Activated effector memory CD4-positive, alpha-beta T cell treated with anti-CD3 and anti-CD28 coated beads, Interleukin-2, amount 50 U/mL, for 16 hours (primary cell): Measurements from ENCODE around the gene IGFL4.
"Not testable (repeated sequence)": the region's sequence is repeated elsewhere in the genome, so short reads cannot be mapped to it uniquely, and the experiment has no call there.

Experiments used
- DNase-seq: peaks from one replicate; pipeline ENCODE4 v3.0.0-alpha.2; 2020

The IGFL4 gene

DNA sequence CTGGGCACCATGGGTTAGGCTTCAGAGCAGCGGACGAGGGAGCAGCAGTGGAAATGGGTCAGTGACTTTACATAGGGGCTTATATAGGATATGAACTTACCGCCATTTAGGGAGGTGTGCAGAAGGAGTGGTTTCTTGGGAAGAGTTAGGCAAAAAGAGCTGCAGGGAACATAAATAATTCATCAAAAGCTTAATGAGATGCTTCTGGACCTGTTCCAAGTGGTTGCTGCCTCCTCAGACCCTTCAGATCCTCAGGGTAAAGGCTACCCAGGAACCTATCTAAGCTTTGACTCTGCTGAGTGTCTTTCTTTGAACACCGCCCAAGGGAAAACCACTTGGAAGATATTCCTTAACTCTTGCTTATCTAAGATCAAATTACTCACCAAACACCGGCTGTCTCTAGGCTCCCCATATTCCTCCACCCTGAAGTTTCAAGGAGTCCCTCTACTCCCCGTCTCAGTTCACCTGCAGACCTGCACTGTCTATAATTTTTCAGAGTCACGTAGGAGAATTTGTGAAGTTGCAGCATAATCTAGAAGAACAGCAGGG lies at the start of gene IGFL4:
Gene IGFL4 (minus strand): TSS at position 51 of the 549 bp plus-strand sequence. CDS start 40 bp downstream, at position 11.
- no peak for DNase-seq

DNA sequence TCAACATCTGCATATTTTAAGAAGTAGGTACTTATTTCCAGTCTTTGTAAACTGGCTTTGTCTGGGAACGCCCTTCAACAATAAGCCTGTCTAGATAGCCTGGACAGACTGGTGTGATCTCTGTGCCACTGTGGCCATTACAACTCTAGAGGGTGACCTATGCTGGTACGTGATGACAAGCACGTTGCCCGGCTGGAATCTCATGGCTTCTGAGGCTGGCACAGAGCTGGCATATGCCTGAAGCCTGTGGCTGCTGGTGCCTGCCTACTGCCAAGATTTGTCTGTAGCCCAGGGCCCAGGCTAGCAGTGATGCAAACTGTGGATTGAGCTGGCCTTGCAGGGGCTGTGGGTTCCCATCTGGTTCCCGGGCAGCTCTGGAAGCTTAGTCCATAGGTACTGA lies 49.6 kb upstream of the IGFL4 start:
- no peak for DNase-seq

DNA sequence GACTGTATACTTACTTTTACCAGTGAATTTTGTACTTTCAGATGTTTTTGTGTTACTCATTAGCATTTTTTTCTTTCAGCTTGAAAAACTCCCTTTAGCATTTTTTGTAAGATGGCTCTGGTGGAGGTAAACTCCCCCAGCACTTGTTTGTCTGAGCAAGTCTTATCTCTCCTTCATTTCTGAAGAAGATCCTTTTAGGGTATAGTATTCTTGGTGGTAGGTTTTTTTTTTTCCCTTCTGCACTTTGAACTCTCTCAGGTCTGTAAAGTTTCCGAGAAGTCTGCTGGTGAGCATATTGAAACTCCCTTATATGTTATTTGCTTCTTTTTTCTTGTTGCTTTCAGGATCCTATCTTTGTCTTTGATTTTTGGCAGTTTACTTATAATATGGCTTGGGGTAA lies 48.6 kb upstream of the IGFL4 start:
- DNase-seq: no peak

DNA sequence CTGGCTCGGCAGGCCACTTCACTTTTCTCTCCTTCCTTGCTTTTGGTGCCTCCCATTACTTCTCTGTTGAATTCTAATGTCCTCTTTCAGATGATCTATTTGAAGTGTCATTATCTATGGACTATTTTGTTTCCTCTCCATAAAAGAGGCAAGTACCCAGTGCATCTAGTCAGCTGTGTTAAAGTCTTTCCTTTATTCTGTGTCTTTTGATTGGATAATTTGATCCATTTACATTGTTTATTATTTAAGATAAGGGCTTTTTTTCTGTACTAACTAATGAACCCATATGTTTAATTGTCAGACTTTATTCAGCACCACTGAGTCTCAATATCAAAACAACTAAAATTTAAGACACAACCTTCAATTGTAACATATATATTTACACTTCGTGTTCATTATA lies 47.3 kb upstream of the IGFL4 start:
- DNase-seq: no peak

DNA sequence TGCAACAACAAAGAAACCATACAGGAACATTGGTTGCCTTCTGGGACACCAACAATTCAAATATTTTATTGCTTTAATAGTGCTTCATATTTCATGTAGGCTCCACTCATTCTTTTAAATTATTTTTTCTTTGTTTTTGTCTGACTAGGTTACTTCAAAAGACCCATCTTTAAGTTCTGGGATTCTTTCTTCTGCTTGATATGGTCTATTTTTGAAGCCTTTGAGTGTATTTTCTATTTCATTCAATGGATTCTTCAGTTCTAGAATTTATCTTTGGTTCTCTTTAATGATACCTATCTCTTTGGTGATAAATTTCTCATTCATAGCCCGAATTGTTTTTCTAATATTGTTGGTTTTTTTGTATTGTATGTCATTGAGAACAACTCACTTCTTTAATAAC lies 45.1 kb upstream of the IGFL4 start:
- DNase-seq: no peak

DNA sequence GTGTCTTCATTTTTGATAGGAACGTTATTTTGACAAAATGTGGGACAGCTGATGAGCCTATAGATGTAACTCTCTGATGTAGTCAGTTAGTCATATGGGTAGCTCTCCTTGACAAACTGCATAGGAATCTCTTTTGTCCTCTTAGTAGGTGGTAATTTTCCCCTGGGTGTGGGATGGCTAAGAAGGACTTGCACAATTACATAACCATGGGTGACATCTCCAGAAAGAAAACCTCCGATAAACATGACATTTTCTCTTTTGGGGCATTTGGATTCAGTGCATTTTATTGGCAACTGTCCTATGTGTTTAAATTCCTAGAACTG lies 41.9 kb upstream of the IGFL4 start:
- no peak for DNase-seq

DNA sequence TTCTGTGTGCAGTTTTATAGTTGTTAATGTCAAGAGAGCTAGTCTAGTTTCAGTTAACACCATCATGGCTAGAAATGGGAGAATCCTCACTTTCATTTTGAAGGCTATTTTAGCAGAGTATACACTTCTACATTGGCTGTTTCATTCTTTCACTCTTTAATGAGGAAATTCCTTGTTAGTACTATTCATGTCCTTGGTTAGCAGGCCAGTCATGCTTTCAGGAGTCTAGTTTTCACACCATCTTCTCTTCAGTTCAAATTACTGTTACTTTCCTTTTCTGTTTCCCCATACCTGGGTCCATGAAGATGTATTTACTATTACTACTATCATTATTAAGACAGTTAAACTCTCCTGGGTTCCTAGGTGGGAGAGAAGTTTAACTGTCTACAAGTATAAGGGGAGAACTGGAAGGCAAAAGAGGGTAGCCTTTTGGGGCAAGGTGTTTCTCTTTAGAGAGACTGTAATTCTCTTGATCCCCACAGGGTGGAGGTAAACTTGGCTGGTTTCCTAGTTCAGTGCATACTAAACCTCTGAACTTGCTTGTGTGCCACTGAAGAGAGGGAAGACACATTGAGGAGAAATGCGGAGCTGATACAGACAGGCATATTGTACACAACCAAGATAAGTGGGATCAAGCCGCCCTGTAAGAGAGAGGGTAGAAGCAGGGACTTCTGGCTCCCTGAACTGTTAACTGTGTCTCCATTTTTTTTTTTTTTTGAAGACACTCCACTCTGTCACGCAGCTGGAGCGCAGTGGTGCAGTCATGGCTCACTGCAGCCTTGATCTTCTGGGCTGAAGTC lies 41.3 kb upstream of the IGFL4 start:
- no peak for DNase-seq

DNA sequence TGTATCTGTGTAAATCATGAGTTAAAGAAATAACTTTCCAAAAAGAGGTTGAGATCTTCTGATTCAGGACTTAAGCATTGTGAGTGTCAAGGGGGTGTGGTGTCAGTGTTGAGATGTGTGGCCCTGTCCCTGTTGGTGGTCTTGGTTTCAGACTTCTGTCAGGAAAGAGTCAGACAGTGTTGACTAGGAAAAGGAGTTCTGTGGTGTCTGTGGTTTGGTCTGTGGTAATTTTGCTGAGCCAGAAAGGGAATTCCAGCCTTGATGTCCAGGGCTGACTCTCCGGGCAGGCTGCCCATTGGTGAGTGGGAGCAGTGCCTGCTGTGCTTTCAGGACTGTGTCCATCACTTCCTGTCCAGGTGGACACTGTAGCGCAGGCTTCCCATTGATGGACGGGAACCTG lies 39.8 kb upstream of the IGFL4 start:
- no peak for DNase-seq

DNA sequence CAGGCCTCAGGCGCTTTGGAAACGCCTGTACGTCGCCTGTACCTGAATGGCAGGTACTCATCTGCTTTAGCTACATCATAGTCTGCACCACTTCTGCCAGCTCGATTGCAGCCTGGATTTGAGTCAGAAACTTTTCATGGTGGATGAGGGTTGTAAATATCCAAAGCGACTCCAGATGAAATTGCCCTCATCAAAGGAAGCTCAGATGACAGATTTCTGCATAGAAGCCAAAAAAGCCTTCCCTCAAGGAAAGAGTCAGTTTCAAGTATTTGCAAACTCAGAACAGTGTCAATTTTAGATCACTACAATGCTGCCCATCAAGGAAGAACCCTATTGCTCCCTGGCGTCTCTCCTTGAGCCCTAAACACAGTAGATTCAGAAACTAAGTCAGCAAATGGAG lies 38.8 kb upstream of the IGFL4 start:
- DNase-seq: no peak

DNA sequence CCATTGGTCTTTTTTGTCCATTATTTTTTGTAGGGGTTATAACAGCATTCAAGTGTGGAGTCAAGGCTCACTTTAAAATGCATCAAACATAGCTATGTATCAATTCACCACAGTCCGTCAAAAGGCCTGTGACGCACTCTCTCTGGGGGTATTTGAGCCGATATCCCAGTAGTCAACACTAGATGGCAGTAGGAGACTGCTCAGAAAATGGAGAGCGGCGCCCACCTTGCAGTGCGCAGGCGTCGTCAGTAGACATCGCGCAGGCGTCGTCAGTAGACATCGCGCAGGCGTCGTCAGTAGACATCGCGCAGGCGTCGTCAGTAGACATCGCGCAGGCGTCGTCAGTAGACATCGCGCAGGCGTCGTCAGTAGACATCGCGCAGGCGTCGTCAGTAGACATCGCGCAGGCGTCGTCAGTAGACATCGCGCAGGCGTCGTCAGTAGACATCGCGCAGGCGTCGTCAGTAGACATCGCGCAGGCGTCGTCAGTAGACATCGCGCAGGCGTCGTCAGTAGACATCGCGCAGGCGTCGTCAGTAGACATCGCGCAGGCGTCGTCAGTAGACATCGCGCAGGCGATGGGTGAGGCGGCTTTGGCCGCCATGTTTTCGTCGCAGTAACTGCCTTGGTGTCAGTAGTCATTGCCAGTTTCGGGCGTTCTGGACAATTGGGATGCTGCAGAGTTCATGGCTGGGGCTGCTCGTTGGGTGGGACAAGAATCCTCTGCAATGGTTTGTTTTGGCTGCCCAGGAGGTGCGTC lies 38.0 kb upstream of the IGFL4 start:
- not testable (repeated sequence) for DNase-seq

DNA sequence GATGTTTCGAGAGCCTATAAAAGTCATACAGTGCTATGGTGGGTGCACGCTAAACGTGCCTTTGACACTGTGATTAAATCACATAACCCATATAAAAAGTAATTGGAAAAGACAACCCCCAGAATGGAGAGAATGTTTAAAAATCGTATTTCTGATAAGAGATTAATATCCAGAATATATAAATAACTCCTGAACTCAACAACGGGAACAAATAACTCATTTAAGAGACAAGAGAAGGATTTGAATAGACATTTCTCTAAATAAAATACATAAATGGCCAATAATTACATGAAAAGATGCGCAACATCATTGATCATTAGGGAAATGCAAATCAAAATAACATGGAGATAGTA lies 37.0 kb upstream of the IGFL4 start:
- DNase-seq: no peak

DNA sequence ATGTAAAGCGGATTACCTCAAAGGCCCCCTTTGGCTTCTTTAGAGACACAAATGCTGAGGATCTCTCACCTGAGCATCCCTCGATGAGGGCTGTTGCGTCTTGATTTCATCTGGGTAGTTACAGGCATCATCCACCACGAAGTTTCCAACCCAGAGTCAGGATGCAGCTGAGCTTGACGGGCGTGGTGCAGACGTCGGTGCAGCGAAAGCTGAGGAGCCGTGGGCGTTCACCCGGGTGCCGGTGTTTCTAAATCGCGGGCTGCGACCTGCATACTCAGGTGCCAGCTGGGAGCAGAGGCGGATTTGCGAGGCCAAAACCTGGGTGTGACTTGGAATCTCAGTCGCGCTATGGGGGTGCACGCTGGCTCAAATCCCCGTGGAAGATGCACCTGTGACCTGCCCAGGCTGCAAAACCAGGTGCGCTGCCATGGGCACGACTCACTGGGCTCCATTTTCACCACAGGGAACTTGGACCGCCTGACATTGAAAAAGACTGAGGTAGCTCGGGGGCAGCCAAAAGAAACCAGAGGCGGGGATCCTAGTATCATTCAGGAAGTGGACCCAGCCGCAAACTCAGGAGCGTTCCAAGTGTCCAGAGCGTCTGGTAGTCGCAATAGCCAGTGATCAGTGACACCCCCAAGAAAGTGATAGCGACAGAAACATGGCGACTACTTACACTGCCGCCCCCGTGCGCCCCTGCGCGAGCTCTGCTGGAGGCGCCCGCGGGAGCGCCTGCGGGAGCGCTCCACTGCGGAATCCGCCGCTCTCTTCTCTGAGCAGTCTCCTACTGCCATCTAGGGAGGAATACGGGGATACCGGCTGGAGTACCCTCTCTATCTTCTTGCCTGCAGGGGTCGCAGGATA lies 36.4 kb upstream of the IGFL4 start:
- no peak for DNase-seq

DNA sequence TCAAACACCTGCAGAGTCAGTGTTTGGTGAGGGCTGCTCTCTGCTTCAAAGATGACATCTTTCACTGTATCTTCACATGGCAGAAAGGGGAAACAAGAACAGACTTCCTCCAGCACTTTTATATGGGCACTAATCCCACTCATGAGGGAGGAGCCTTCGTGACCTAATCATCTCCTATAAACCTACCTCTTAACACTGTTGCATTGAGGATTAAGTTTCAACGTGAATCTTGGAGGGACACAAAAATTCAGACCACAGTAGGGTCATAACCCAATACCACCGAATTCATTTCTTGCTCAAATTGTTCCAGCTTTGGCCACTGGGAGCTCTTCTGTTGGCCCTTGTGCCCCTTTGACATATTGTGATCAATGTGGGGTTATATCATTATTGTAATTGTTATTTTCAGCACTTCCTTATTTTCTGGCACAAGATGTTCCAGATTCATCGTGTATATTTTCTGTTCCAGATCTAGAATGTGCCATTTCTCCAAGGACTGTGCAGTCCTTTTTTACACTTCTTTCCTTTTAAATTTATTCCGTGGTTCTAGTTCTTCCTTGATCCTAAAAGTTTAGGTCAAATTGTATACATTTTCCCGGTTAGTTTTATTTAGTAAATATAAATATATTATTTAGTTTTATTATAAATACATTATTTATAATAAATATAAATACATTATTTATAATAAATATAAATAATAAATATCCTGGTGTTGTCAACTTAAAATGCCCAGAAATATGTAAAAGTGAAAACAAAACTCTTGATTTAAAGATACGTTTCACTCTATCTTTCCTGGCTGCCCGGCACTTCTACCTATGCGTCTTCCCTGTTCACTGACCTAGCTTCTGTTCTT lies 35.5 kb upstream of the IGFL4 start:
- DNase-seq: no peak

DNA sequence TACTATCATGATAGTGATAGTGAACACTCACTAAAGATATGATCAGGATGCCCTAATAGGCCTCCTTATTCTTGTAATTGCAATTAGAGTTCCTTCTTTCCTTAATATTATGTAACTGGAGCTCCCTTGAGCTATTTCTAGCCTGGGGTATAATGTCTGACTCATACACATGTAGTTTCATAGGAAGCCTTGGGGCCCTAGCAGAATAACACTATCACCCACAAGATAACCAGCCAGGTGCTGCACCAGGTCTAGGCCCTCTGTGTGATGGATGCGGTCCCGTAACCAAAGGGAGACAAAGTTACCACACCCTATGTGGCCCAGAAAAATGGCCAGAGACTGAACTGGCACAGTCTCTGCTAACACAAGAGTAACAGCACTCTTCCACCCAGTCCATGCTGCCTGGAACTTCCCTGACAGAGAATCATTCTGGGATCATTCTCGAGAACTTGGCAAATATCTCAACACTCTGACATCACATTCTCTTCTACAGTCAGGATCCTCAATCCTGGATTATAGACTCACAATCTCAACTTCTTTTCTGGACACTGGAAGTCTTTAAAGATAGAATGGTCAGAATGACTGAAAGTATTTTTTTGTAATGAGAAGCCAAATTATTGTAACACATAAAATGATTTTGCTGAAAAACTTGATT lies 32.6 kb upstream of the IGFL4 start:
- DNase-seq: no peak

DNA sequence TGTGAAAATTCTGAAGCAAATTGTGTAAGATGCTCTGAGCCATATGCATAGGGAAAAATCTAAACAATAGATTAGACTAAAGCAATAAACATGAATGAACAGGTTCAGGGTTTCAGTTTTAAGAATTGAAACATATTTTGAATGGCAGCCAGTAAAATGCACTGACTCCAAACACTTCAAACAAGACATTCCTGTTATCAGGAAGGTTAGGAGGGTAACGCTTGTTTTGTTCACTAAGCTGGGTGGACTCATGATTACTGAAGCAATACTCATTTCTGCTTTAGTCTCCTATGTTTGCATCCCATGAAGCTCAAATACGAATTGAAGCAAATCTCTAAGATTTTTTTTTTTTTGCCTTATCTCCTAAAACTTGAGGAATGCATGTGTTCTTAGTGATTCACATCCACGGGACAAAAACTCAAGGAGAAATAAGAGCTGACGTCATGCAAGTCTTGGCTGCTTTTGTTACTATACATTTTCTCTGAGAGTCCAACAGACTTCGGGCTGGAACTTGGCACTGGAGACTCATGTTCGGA lies 29.1 kb upstream of the IGFL4 start:
- no peak for DNase-seq

DNA sequence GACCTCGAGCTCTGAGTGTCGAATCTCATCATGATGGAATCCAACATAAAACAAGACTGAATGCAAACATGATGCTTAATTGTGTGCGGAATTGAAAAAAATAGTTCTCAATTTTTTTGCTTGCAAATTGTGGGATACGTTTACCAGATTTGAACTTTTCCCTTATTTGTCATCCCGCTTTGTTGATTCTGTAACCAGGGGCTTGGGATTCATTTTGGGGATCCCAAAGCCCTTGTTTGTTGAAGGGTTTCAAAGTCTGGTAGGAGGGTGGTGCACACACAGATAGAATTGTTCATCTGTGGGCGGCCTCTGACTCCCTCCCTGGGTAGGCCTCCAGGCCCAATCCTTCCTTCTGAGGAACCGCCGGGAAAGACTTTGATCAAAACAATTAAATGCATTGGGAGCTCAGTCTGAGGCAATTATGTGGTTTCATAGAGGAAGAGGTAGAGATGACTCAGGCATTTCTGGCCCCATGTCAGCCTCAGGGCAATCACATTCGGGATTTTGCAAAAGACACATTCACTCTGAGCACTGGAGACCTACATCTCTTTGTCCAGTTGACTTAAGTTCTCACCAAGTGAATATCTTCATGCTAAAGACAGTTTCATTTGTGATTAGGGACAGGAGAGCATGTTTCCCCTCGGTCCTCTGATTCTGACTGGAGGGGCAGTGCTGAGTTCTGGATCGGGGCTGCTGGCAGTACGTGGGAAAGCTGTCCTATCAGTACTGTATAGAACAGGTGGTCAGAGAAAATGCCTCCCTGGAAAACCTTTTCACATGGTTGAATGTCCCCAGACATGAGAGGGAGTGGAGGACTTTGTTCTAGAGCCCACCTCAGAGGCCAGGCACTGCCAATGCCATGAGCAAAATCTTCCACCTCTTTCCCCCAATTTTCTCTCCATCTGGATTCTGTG lies 27.8 kb upstream of the IGFL4 start:
- no peak for DNase-seq

DNA sequence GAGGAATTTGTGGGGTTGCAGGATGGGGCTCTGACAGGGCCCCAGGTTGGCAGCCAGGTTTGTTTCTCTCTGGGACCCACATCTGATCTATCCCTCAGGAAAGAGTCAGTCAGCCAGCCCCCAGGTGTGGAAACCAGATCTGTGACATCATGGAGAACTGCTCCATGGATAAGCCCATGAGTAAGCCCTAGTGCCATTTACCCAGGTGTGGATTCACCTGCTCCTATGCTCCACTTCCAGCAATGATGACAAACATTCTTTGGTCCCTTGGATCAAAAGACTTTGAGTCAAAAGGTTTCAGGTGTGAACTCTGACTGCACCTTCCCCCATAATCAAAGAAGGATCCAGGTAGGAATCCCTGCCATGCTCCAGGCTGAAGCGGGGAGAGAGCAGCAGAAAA lies 26.9 kb upstream of the IGFL4 start:
- DNase-seq: no peak

DNA sequence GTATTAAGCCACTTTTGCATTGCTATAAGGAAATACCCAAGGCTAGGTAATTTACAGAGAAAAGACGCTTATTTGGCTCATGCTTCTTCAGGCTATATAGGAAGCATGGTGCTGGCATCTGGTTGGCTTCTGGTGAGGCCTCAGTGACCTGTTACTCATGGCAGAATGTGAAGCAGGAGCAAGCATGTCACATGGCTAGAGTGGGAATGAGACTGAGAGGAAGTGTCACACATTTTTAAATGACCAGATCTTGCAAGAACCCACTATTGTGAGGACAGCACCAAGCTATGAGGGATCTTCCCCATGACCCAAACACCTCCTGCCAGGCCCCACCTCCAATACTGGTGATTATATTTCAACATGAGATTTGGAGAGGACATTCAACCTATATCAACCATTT lies 25.7 kb upstream of the IGFL4 start:
- no peak for DNase-seq

DNA sequence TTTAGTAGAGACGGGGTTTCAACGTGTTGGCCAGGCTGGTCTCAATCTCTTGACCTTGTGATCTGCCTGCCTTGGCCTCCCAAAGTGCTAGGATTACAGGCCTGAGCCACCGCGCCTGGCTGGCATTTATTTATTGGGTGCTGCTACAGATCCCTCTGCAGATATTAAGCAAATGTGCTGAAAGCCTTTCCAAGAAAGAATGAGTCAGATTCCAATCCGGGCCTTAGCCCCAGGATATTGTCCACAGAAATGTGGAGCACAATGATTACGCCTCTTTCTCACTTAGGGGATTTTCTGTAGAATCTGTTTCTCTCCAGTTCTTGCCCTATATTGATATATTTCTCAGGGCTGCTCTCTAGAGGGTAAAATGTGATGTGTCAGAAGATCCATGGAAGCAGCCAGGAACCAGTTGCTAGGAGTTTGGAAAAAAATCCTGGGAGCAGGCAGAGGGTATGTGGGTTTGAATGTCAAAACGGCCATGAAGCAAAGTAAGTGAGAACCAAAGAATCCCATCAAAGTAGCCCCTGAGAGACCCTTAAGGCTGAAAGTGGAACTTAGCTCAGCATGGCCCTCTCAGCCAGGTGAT lies 24.8 kb upstream of the IGFL4 start:
- DNase-seq: no peak

DNA sequence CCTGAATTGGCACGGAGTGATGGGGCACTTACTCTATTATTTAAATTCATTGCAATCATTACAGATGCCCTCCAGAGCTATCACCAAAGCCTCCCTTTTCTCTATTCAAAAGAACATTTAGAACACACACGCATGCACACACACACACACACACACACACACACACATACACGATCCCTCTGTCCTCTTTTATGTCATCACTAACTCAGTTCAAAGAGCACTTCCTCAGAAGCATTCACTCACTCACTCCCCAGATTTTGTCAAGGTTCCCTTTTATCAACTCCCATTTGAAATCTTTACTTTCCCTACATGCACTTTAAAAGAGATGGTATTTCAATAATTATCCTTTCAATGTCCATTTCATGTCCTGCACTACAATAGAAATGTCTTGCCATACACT lies 22.4 kb upstream of the IGFL4 start:
- DNase-seq: no peak
